ENCODE measurements around the gene BAIAP2L1.

BAIAP2L1 gene

DNA sequence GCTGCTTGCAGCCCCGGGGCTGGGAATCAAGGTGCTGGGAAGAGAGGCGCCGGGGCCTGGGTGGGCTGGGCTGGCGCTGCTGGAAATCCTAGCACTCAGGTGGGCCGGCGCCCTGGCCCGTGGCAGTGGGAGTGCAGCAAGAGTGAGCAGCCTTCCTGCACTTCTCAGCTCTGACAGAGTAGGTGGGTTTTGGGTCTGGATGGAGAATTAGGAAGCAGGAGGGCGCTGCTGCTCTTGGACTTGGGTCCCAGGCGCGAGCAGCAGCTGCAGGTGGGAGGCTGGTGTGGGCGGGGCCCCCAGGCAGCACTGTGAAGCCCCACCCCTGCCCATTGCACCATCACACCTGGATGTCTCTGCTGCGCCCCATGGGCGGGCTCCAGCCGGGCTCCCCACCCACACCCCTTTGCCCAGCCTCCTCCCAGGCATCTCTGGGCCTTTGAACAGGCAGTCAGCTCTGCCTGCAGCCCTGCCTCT lies 113.4 kb downstream of the BAIAP2L1 start:
- TF ChIP-seq GATA3 (IDR thresholded peaks at IDR 0.05; ENCODE audit: low read depth, low read length) (no peak), GATA2 (IDR thresholded peaks at IDR 0.05; ENCODE audit: low read depth, low read length) (no peak)

DNA sequence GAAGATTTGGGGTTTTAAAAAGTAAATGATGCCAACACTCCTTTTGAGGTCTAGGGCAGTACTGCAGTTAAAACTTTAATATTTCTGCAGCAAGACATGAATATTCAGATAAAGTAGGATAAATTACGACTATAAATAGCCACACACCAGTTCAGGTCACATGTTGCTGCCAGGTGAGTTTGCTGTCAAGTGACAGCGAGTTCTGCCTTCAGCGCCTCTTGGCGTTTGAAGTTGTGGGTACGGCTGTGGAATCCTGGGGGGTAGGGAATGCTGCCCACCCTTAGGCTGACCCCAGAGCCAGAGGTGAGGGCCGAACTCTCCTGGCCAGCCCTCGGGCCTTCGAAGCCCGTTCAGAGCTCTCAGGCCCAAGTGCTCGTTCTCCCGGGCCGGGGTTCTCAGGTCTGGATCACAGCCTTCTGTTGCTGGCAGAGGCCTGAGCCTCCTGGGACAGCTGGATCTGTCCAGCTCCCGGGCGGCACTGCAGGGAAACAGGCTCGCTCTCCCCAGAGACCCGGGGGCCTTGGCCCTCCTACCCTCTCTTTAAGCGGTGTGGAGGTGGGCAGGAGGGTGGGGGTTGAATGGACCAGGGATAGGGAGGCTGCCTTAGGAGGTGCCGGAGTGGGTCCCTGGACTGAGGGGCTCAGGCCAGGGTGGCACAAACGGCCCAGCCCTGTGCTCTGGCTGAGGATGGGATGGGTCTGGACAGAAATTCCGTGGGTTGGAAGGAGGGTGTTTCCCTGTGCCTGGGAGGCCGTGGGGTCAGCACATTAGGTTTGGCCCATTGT lies 114.0 kb downstream of the BAIAP2L1 start:
- TF ChIP-seq GATA2 (IDR thresholded peaks at IDR 0.05; ENCODE audit: low read depth, low read length) (no peak), GATA3 (IDR thresholded peaks at IDR 0.05; ENCODE audit: low read depth, low read length) (no peak)

DNA sequence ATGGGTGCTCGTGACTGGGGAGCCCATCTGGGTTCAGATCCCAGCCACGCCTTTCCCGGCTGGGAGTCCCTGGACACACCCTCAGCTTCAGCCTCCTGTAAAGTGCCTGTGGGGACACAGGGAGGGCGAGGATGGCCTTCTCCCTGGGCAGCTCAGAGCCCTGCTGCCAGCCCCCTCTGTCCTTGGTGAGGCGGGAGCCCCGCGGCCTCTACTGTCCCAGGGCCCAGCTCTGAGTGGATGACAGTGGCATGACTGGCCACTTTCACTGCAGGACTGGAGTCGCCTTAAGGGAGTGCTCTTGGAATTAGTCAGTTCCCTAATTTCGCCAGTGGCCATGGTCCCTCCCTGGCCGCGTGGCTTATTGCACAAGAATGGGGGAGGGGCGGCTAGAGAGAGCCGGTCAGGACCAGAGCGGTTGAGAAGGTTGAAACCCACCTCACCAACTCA lies 114.8 kb downstream of the BAIAP2L1 start:
- TF ChIP-seq GATA3 (IDR thresholded peaks at IDR 0.05; ENCODE audit: low read depth, low read length), result no peak
- TF ChIP-seq GATA2 (IDR thresholded peaks at IDR 0.05; ENCODE audit: low read depth, low read length), result no peak

DNA sequence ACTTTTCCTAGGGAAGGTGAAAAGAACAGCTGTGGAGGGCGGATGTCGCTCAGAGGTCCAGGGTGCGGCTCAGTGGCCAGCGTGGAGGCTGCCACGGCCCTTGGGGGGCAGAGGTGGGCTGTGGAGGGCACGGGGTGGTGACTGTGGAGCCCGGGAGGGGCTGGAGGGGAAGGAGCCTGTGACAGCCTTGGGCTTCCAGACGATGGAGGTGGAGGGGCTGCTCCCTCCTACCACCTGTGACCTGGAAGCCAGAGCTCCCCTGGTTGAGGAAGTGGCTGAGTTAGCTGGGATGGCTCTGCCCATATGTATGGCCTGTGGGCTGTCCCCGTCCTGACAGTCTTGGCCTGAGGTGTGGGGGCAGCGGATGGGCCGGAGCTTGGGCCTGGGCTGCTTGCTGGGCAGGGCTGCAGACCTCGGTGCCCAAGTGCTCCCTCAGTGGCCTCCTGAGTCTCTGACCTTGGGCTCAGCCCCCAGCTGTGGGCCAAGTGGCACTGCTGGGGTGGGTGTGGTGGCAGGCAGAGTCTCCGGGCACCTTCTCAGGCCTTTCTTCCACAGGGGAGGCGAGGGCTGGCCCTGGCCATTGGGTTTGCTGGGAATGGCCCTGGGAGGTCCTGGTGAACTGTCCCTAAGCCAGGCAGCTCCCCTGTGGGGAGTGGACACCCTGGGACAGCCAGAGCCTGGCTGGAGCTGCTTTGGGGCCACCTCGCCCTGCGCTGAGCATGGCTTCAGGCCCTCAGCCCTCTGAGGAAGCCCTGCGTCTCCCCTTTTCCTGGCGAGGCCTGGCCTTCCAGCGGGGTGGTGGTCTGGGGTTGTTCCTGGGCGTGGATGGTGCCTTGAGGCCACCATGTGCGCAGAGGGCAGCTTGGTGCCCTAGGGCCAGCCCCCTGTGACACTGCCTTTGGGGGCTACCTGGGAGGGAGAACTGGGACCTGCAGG lies 115.5 kb downstream of the BAIAP2L1 start:
- TF ChIP-seq GATA2 (IDR thresholded peaks at IDR 0.05; ENCODE audit: low read depth, low read length), result no peak
- TF ChIP-seq GATA3 (IDR thresholded peaks at IDR 0.05; ENCODE audit: low read depth, low read length), result no peak

DNA sequence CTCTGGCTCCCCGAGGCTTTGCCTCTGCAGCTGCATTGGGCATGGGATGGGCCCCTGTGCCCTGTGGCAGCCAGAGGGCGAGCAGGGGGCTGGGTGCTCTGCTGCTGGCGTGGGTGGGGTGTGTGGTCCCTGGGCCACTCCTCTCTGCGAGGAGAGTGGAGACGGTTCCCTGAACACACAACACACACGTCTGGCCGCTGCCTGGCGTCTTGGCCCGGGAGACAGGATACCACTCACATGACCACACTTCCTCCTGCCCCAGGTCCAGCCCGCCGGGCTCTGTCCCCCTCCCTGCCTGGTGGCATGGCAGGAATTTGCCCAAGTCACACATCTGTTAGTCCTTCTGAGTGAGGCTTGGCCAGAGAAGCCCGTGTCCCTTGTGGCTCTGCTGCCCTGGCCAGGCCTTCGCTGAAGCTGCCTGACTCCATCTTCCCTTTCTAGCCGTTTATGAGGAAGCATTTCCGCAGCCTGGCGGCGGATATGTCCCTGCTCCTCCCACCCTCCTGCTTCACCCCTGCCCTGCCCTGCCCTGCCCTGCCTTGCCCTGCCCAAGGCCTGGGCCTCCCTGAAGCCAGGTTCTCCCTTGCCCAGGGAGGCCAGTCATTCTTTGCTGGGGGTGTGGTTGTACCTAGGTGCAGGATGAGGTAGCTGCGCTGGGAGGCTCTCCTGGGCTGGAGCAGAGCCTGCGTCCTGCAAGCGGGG lies 116.4 kb downstream of the BAIAP2L1 start:
- TF ChIP-seq GATA2 (IDR thresholded peaks at IDR 0.05; ENCODE audit: low read depth, low read length) (no peak), GATA3 (IDR thresholded peaks at IDR 0.05; ENCODE audit: low read depth, low read length) (no peak)

DNA sequence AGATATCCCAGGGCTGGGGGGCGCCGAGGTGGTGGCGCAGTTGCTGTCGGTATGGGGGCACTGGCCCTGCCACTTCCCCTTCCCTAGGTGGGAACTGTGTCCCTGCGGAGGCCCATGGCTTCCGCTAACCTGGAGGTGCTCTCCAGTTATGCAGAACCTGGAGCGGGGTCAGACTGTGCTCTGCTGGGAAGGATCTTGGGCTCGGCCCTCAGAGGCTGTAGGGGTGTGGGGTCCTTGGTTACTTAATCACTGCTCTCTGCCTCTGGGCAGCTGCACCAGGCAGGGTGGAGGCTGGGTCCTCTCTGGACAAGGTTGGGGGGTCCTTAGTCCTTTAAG lies 117.0 kb downstream of the BAIAP2L1 start:
- TF ChIP-seq GATA3 (IDR thresholded peaks at IDR 0.05; ENCODE audit: low read depth, low read length), result no peak

DNA sequence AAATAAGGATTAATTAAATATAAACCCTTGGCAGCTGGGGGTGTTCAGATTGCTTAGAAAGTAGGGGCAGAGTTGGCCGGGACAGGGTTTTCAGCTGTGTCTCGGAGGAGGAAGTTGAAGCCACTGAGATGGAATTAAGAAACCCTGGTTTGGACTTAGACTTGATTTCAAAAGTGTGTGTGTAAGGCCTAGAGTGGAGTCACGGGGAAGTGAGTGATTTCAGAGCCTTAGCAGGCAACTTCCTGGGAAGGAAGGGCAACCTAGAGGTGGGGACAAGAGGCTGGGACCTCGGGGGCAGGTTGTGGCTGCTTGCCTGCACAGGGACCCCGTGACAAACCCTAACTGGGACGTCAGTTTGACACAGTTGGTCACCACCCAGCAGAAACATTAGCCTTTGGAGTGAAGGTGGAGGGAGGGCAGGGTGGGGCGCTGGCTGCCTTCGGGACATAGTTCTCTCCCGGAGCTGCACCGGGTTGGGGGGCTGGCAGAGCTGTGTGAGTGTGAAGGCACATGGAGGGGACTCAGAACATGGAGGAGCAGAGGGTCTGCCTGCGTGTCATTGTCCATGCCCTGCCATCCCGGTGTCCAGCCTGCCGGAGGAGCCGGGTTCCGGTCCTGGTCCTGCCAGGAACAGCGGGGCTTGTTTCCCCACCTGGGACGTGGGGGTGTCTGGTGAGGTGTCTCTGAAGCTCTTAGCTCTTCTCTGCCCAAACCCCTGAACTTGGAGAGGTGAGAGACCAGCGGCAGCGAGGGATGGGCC lies 117.6 kb downstream of the BAIAP2L1 start:
- TF ChIP-seq GATA3 (IDR thresholded peaks at IDR 0.05; ENCODE audit: low read depth, low read length), result no peak
- TF ChIP-seq GATA2 (IDR thresholded peaks at IDR 0.05; ENCODE audit: low read depth, low read length), result no peak

DNA sequence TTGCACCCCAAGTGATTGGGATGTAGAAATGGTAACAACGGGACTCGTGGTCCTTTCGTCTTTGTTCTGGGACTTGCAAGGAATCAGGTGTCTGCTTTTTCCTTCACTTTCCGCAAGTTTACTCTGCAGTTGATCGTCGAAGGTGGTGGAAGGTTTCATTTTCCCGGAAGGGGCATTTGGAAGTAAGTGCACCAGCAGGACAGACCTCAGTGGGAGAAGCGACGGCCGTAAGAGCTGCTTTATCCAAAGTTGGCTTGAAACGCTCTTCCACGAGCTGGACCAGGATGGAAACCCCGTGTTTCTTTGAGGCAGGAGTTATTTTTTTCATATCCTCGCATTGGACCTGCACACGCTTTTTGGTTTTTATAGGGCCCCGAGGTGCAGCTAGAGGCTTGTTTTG lies 118.2 kb downstream of the BAIAP2L1 start:
- TF ChIP-seq GATA2 (IDR thresholded peaks at IDR 0.05; ENCODE audit: low read depth, low read length) (no peak), GATA3 (IDR thresholded peaks at IDR 0.05; ENCODE audit: low read depth, low read length) (no peak)

DNA sequence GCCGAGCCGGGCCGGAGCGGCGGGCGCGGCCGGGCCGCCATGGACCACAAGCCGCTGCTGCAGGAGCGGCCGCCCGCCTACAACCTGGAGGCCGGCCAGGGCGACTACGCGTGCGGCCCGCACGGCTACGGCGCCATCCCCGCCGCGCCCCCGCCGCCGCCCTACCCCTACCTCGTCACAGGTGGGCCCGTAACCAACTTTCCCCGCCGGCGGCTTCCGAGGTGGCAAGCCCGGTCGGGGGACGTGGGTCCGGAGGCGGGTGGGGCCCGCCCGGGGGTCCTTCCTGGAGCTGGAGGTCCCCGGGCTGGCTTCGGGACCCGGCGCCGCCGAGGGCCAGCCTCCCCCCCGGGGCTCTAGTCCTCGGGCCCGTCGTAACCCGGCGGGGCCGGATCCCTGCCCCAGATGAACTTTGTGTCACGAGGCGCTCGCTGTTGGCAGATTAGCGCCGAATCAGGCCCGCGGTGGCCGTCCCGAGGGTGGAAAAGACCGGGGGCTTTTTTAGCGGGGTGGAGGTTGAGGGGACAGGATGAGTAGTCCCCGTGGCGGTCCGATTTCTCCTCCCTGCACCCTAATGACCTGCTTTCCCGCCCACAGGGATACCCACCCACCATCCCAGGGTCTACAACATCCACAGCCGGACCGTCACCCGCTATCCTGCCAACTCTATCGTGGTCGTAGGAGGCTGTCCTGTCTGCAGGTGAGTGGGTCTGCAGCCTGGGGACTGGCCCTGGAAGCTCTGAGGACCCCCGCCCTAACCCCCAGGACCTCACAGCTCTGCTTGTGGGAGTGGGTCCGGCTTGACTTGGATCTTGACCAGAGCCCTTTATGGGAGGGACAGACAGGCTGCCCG lies 118.9 kb downstream of the BAIAP2L1 start:
- no peak for TF ChIP-seq GATA2 (IDR thresholded peaks at IDR 0.05; ENCODE audit: low read depth, low read length)
- no peak for TF ChIP-seq GATA3 (IDR thresholded peaks at IDR 0.05; ENCODE audit: low read depth, low read length)

DNA sequence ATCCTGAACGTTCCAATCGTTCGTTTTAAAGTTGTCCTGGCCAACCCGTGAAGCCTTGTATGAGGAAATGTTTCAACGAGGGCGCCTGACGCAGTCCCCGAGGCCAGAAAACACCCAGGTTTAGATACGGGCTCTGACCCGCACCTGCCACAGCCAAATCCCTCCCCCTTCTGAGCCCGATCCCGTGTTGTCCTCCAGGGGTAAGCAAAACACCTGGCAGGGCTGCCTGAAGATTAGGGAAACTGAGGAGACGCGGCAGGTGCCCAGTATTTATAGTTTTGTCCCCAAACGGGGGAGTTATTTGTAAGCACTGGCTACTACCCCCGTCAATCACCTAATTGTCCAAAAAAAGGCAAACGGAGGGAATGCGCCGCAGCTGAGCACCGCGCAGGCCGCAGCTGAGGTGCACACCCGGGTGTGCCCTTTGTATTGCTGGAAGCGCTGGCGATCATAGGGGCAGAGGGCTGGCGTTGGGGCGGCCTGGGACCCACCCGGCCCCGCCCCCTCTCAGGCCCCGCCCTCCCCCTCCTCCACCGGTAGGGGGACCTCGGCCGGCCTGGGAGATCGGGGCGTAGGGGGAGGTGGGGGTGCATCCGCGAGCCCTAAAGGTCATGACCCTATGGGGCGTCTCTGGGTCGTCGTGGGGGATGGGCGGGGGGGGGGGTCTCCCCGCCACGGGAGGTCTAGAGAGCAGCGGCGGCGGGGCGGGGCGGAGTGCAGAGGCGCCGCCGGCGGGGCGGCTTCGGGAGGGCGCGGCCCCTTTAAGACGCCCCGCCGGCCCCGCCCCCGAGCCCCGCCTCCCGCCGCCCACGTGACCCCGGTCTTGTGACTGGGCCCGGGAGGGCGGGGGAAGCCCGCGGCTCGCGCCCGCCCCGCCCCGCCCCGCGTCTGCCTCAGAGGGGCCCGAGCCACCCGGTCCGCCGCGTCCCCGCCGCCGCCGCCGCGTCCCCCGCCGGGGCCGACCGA lies 119.8 kb downstream of the BAIAP2L1 start, which contains the start of gene BRI3:
TSS of gene BRI3 (plus strand) at position 896 of the 966 bp plus-strand sequence. CDS start 110 bp downstream, outside the sequence.
- no peak for TF ChIP-seq GATA3 (IDR thresholded peaks at IDR 0.05; ENCODE audit: low read depth, low read length)

DNA sequence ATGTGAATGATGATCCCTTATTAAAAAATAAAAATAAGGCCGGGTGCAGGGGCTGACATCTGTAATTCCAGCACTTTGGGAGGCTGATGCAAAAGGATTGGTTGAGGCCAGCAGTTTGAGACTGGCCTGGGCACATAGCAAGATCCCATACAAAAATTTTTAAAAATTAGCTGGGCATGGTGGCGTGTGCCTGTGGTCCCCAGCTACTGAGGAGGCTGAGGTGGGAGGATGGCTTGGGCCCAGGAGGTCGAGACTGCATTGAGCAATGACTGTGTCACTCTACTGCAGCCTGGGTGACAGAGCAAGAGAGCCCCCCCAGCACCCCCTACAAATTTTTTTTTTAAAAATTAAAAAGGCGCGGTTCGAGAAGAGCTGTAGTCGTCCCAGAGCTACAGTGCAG lies 120.6 kb downstream of the BAIAP2L1 start:
- TF ChIP-seq GATA2 (IDR thresholded peaks at IDR 0.05; ENCODE audit: low read depth, low read length) (no peak), GATA3 (IDR thresholded peaks at IDR 0.05; ENCODE audit: low read depth, low read length) (no peak)

DNA sequence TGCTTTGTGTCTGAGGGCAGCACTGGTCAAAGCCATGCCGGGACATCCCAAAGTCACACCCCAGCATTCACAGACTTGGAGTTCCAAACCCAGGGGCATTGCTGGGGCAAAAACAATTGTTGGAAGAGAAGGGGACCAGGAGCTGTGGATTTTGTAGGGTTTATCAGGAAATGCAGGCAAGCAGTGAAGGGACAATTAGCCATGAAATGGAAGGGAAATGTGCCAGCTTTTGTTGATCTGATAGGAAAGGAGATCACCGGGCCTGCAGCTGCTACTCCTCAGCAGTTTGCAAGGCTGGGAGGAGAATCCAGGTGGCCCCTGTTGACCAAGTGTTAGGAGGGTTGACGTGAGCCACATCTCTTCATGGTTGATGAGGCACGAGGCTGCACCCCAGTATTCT lies 122.0 kb downstream of the BAIAP2L1 start:
- TF ChIP-seq GATA3 (IDR thresholded peaks at IDR 0.05; ENCODE audit: low read depth, low read length) (no peak), GATA2 (IDR thresholded peaks at IDR 0.05; ENCODE audit: low read depth, low read length) (peak; percentile 61)
